ENCODE measurements around the gene IRF1. TPM values are rescaled to one million over a fixed set of nuclear protein-coding genes. Genes with fewer than 3 reads are reported as not detected.
"Not testable (repeated sequence)": the region's sequence is repeated elsewhere in the genome, so short reads cannot be mapped to it uniquely, and the experiment has no call there.

The IRF1 gene
- total and polyA plus RNA-seq, 7 experiments from 2014 or later, result 118 to 632 (median 174) TPM

- H3K27ac Mint-ChIP-seq, result peak overlapping the region; percentile 83 to 98 (median 96)
- peaks cover 23 to 68% (median 53%) of the 10 kb centered on the region in 5 donors for H3K36me3 Mint-ChIP-seq
- ATAC-seq, result no peak
- ChIA-PET CTCF (interaction anchor here (1.4 to 1.7 kb wide), 2 partner anchors 36 to 69 kb away, joined by 3 to 5 read pairs; no protein-coding TSS in a partner anchor), POLR2A (interaction anchor here (0.7 to 17.6 kb wide), 11 partner anchors 8 to 99 kb away, joined by 3 to 268 read pairs (median 127); no protein-coding TSS in a partner anchor)
- intact Hi-C loops (cut with micrococcal nuclease), result no loop called here
- H3K4me3 ChIP-seq (ENCODE audit: low read length), result peak overlapping the region; percentile 78
- H3K4me3 Mint-ChIP-seq, result peak overlapping the region; percentile 92 to 98 (median 95)
- peak in 2 of 9 donors; percentile 21 for DNase-seq
- no peaks in the 10 kb centered on the region for H3K27me3 ChIP-seq (ENCODE audit: control insufficient read depth in 2 of 2, insufficient read depth in 2 of 2, low read length in 2 of 2)
- peaks cover 0 to 2% (median 0%) of the 10 kb centered on the region in 5 donors for H3K27me3 Mint-ChIP-seq
- peaks cover 54 to 81% (median 73%) of the 10 kb centered on the region in 3 experiments for H3K36me3 ChIP-seq (ENCODE audit: control insufficient read depth in 2 of 3, insufficient read depth in 3 of 3, low read length in 3 of 3)
- H3K27ac ChIP-seq (ENCODE audit: low read depth, low read length), result peak overlapping the region; percentile 99
- H3K9me3 Mint-ChIP-seq, result peaks cover 0 to 5% (median 0%) of the 10 kb centered on the region in 11 donors
- H3K4me1 Mint-ChIP-seq, result peaks cover 41 to 65% (median 59%) of the 10 kb centered on the region in 7 donors
- H3K9me3 ChIP-seq (ENCODE audit: control insufficient read depth in 2 of 3, low read length in 3 of 3), result no peaks in the 10 kb centered on the region
- H3K4me1 ChIP-seq (ENCODE audit: control insufficient read depth in 2 of 2, insufficient read depth in 2 of 2, low read length in 2 of 2), result peaks cover 36 to 56% of the 10 kb centered on the region in 2 donors
Observed at GRCh38 chr5:132486318-132487094, 4.1 kb downstream of the IRF1 start.

GRCh38 chr5:132485641-132486317, 4.8 kb downstream of the IRF1 start:
- peaks cover 0 to 2% (median 0%) of the 10 kb centered on the region in 5 donors for H3K27me3 Mint-ChIP-seq
- POLR2A ChIA-PET, result interaction anchor here (0.6 to 17.6 kb wide), 9 partner anchors 13 to 94 kb away, joined by 4 to 268 read pairs (median 90); no protein-coding TSS in a partner anchor

GRCh38 chr5:132484876-132485640, 5.5 kb downstream of the IRF1 start:
- H3K27me3 ChIP-seq (ENCODE audit: control insufficient read depth in 2 of 2, insufficient read depth in 2 of 2, low read length in 2 of 2); H3K9me3 Mint-ChIP-seq; H3K9me3 ChIP-seq (ENCODE audit: control insufficient read depth in 2 of 3, low read length in 3 of 3); intact Hi-C loops (cut with micrococcal nuclease); H3K27me3 Mint-ChIP-seq; ATAC-seq: not testable (repeated sequence)
- Histone ChIP-seq H3K4me3 (ENCODE audit: low read length) (peak overlapping the region; percentile 78), H3K4me1 (ENCODE audit: control insufficient read depth in 2 of 2, insufficient read depth in 2 of 2, low read length in 2 of 2) (peaks cover 31 to 69% of the 10 kb centered on the region in 2 donors), H3K36me3 (ENCODE audit: control insufficient read depth in 2 of 3, insufficient read depth in 3 of 3, low read length in 3 of 3) (peaks cover 54 to 84% (median 73%) of the 10 kb centered on the region in 3 experiments), H3K27ac (ENCODE audit: low read depth, low read length) (peak overlapping the region; percentile 99)
- Mint-ChIP-seq H3K4me1 (peaks cover 45 to 70% (median 59%) of the 10 kb centered on the region in 7 donors), H3K4me3 (peak overlapping the region; percentile 41 to 97 (median 92)), H3K27ac (peak overlapping the region; percentile 83 to 98 (median 96)), H3K36me3 (peaks cover 23 to 75% (median 53%) of the 10 kb centered on the region in 5 donors)
- ChIA-PET POLR2A (interaction anchor here (0.6 to 17.6 kb wide), 14 partner anchors 11 to 94 kb away, joined by 3 to 268 read pairs (median 13); no protein-coding TSS in a partner anchor), CTCF (interaction anchor here (0.7 to 2.0 kb wide), 5 partner anchors 10 to 66 kb away, joined by 3 to 6 read pairs (median 3); no protein-coding TSS in a partner anchor)
- peak in 3 of 9 donors; percentile 5 to 25 (median 21) for DNase-seq

More at GRCh38 chr5:132485641-132486317, 4.8 kb downstream of the IRF1 start:
- Histone ChIP-seq H3K27me3 (ENCODE audit: control insufficient read depth in 2 of 2, insufficient read depth in 2 of 2, low read length in 2 of 2) (no peaks in the 10 kb centered on the region), H3K9me3 (ENCODE audit: control insufficient read depth in 2 of 3, low read length in 3 of 3) (no peaks in the 10 kb centered on the region), H3K4me3 (ENCODE audit: low read length) (peak overlapping the region; percentile 78), H3K36me3 (ENCODE audit: control insufficient read depth in 2 of 3, insufficient read depth in 3 of 3, low read length in 3 of 3) (peaks cover 54 to 87% (median 73%) of the 10 kb centered on the region in 3 experiments), H3K4me1 (ENCODE audit: control insufficient read depth in 2 of 2, insufficient read depth in 2 of 2, low read length in 2 of 2) (peaks cover 31 to 61% of the 10 kb centered on the region in 2 donors), H3K27ac (ENCODE audit: low read depth, low read length) (peak overlapping the region; percentile 99)
- peaks cover 45 to 69% (median 56%) of the 10 kb centered on the region in 7 donors for H3K4me1 Mint-ChIP-seq
- intact Hi-C loops (cut with micrococcal nuclease), result no loop called here
- H3K9me3 Mint-ChIP-seq, result peaks cover 0 to 5% (median 0%) of the 10 kb centered on the region in 11 donors
- H3K4me3 Mint-ChIP-seq, result peak overlapping the region; percentile 62 to 98 (median 94)
- DNase-seq, result peak in 3 of 9 donors; percentile 5 to 35 (median 18)
- peak overlapping the region; percentile 83 to 98 (median 96) for H3K27ac Mint-ChIP-seq
- ATAC-seq, result no peak
- H3K36me3 Mint-ChIP-seq, result peaks cover 23 to 74% (median 53%) of the 10 kb centered on the region in 5 donors
- CTCF ChIA-PET, result interaction anchor here (0.7 to 1.1 kb wide), 3 partner anchors 12 to 67 kb away, joined by 3 to 5 read pairs (median 3); no protein-coding TSS in a partner anchor

- Histone ChIP-seq H3K27me3 (ENCODE audit: control insufficient read depth in 2 of 2, insufficient read depth in 2 of 2, low read length in 2 of 2) (no peaks in the 10 kb centered on the region), H3K27ac (ENCODE audit: low read depth, low read length) (peak overlapping the region; percentile 99), H3K36me3 (ENCODE audit: control insufficient read depth in 2 of 3, insufficient read depth in 3 of 3, low read length in 3 of 3) (peaks cover 54 to 77% (median 67%) of the 10 kb centered on the region in 3 experiments), H3K4me3 (ENCODE audit: low read length) (no peak overlapping the region), H3K4me1 (ENCODE audit: control insufficient read depth in 2 of 2, insufficient read depth in 2 of 2, low read length in 2 of 2) (peaks cover 31 to 76% of the 10 kb centered on the region in 2 donors), H3K9me3 (ENCODE audit: control insufficient read depth in 2 of 3, low read length in 3 of 3) (no peaks in the 10 kb centered on the region)
- intact Hi-C loops (cut with micrococcal nuclease), result no loop called here
- Mint-ChIP-seq H3K9me3 (peaks cover 0 to 3% (median 0%) of the 10 kb centered on the region in 11 donors), H3K4me3 (peak overlapping the region in 8 of 10 donors; percentile 14 to 97 (median 44)), H3K4me1 (peaks cover 49 to 77% (median 66%) of the 10 kb centered on the region in 7 donors), H3K27me3 (peaks cover 0 to 2% (median 0%) of the 10 kb centered on the region in 5 donors), H3K27ac (peak overlapping the region; percentile 59 to 98 (median 87)), H3K36me3 (peaks cover 23 to 68% (median 49%) of the 10 kb centered on the region in 5 donors)
- POLR2A ChIA-PET, result interaction anchor here (1.4 to 17.6 kb wide), 9 partner anchors 11 to 74 kb away, joined by 4 to 268 read pairs (median 18); no protein-coding TSS in a partner anchor
- ATAC-seq, result no peak
- peak in 3 of 9 donors; percentile 11 to 19 (median 19) for DNase-seq
- CTCF ChIA-PET, result interaction anchor here (1.3 to 2.0 kb wide), 2 partner anchors 10 to 18 kb away, joined by 3 to 6 read pairs; no protein-coding TSS in a partner anchor
Observed at GRCh38 chr5:132484391-132484725, 6.2 kb downstream of the IRF1 start.

GRCh38 chr5:132483661-132484390, 6.7 kb downstream of the IRF1 start:
- Mint-ChIP-seq H3K36me3 (peaks cover 19 to 62% (median 44%) of the 10 kb centered on the region in 5 donors), H3K9me3 (peaks cover 0 to 3% (median 0%) of the 10 kb centered on the region in 11 donors), H3K27me3 (peaks cover 0 to 2% (median 0%) of the 10 kb centered on the region in 5 donors), H3K4me1 (peaks cover 51 to 79% (median 71%) of the 10 kb centered on the region in 7 donors), H3K4me3 (peak overlapping the region in 4 of 10 donors; percentile 6 to 95 (median 68)), H3K27ac (peak overlapping the region; percentile 59 to 98 (median 87))
- intact Hi-C loops (cut with micrococcal nuclease), result no loop called here
- POLR2A ChIA-PET, result interaction anchor here (1.4 to 17.6 kb wide), 9 partner anchors 10 to 73 kb away, joined by 4 to 268 read pairs (median 18); no protein-coding TSS in a partner anchor
- no peak overlapping the region for H3K4me3 ChIP-seq (ENCODE audit: low read length)
- H3K36me3 ChIP-seq (ENCODE audit: control insufficient read depth in 2 of 3, insufficient read depth in 3 of 3, low read length in 3 of 3), result peaks cover 53 to 71% (median 62%) of the 10 kb centered on the region in 3 experiments
- peaks cover 31 to 81% of the 10 kb centered on the region in 2 donors for H3K4me1 ChIP-seq (ENCODE audit: control insufficient read depth in 2 of 2, insufficient read depth in 2 of 2, low read length in 2 of 2)
- H3K9me3 ChIP-seq (ENCODE audit: control insufficient read depth in 2 of 3, low read length in 3 of 3), result no peaks in the 10 kb centered on the region
- DNase-seq (peak in 3 of 9 donors; percentile 6 to 21 (median 20)), ATAC-seq (no peak)
- H3K27ac ChIP-seq (ENCODE audit: low read depth, low read length), result peak overlapping the region; percentile 99
- CTCF ChIA-PET, result interaction anchor here (1.3 to 2.0 kb wide), 2 partner anchors 9 to 18 kb away, joined by 3 to 6 read pairs; no protein-coding TSS in a partner anchor
- no peaks in the 10 kb centered on the region for H3K27me3 ChIP-seq (ENCODE audit: control insufficient read depth in 2 of 2, insufficient read depth in 2 of 2, low read length in 2 of 2)

All from naive thymus-derived CD4-positive, alpha-beta T cell (primary cell).